K562 (cell line): ENCODE results near the gene DNAJC13. TPM values are rescaled to one million over a fixed set of nuclear protein-coding genes. Genes with fewer than 3 reads are reported as not detected.

ENCODE experiments used
- ATAC-seq: fragments of 200-7000 bp; cut with Tn5 transposase; 3 replicates; pipeline ENCODE4 v1.9.1; 2020; ENCODE audit warnings: moderate library complexity
- BruUV-seq: library from RNA; stranded (reverse); fragments of 400-500 nt; replicated peaks from 2 replicates; lab custom pipeline; 2021; lab: Mats Ljungman, UMichigan
- CTCF ChIA-PET: fragments of 300-600 bp; formaldehyde crosslinking; extraction: SDS; loops from one replicate; lab custom pipeline; 2021; ENCODE audit warnings: low intra/inter-chr PET ratio; lab: Yijun Ruan, JAX
- POLR2A ChIA-PET: fragments of 300-600, 350-650 bp; sonication (Branson Sonifier 250); formaldehyde crosslinking; extraction: SDS; loops from one replicate; lab custom pipeline; 2021; ENCODE audit warnings: antibody characterized with exemption, inconsistent platforms; lab: Yijun Ruan, JAX
- DNase-seq, 4 experiments: peaks; one replicate each; pipeline versions ENCODE4 v3.0.0 to v3.0.0-alpha.2; 2011 to 2018; ENCODE audit warnings: low spot score in 3 of 4, mixed read lengths in 3 of 4; ENCODE audit errors: extremely low read depth in 1 of 4
- FAIRE-seq: peaks from 2 replicates; lab custom pipeline; 2011; peaks lifted over from hg19 to GRCh38; lab: Jason Lieb, UNC
- H2AFZ ChIP-seq: 2 replicates; pipeline ENCODE4 v1.6.0; 2011; ENCODE audit warnings: low read depth, low read length, control low read depth, inconsistent platforms
- H3K27ac ChIP-seq: fragments of 200-600 bp; 3 replicates; pipeline ENCODE4 v1.8.0; 2011; ENCODE audit warnings: low read depth, mild to moderate bottlenecking, control low read depth, inconsistent platforms, low read length, moderate library complexity, mixed read lengths; ENCODE audit errors: extremely low read depth
- H3K27me3 ChIP-seq, 2 experiments: fragments of 300-600 bp in 1 of 2; 2 replicates in 1 of 2; 3 replicates in 1 of 2; pipeline versions ENCODE4 v1.6.0 to v1.8.0; 2011; ENCODE audit warnings: inconsistent platforms in 2 of 2, low read length in 2 of 2, mild to moderate bottlenecking in 1 of 2, mixed read lengths in 1 of 2, moderate library complexity in 1 of 2; ENCODE audit not compliant: control insufficient read depth in 2 of 2, insufficient read depth in 2 of 2
- H3K36me3 ChIP-seq: fragments of 300-600 bp; 3 replicates; pipeline ENCODE4 v1.8.0; 2011; ENCODE audit warnings: mild to moderate bottlenecking, low read length, inconsistent platforms; ENCODE audit not compliant: control insufficient read depth, insufficient read depth
- H3K4me1 ChIP-seq, 2 experiments: fragments of 200-600 bp in 1 of 2; replicated peaks in 1 of 2; 2 replicates in 1 of 2; 3 replicates in 1 of 2; pipeline versions ENCODE4 v1.5.1 to v1.8.0; 2011; ENCODE audit warnings: inconsistent platforms in 2 of 2, low read length in 2 of 2, mild to moderate bottlenecking in 1 of 2, mixed read lengths in 1 of 2, moderate library complexity in 1 of 2; ENCODE audit not compliant: control insufficient read depth in 2 of 2, insufficient read depth in 2 of 2
- H3K4me2 ChIP-seq: 2 replicates; pipeline ENCODE4 v1.6.1; 2011; ENCODE audit warnings: low read length, control low read depth, inconsistent platforms, mixed read lengths; ENCODE audit not compliant: insufficient read depth
- H3K4me3 ChIP-seq: fragments of 200-600 bp; sonication (generic), shearing (Covaris generic); 2 replicates; pipeline ENCODE4 v1.5.1; 2016; ENCODE audit warnings: control low read depth, inconsistent platforms
- H3K79me2 ChIP-seq: fragments of 200-600 bp; 3 replicates; pipeline ENCODE4 v1.8.0; 2011; ENCODE audit warnings: low read length, inconsistent platforms; ENCODE audit not compliant: control insufficient read depth, insufficient read depth
- H3K9ac ChIP-seq, 2 experiments: 2 replicates each; pipeline versions ENCODE4 v1.6.0 to v1.6.1; 2011; ENCODE audit warnings: low read depth in 2 of 2, low read length in 2 of 2, control low read depth in 1 of 2, inconsistent platforms in 1 of 2, mild to moderate bottlenecking in 1 of 2, mixed read lengths in 1 of 2; ENCODE audit not compliant: insufficient read depth in 1 of 2
- H3K9me1 ChIP-seq: one replicate; pipeline ENCODE4 v1.6.0; 2011; ENCODE audit warnings: inconsistent platforms, mild to moderate bottlenecking, low read length, moderate library complexity; ENCODE audit not compliant: control insufficient read depth, insufficient read depth
- H3K9me3 ChIP-seq: replicated peaks from 2 replicates; pipeline ENCODE4 v1.5.1; 2011; ENCODE audit warnings: low read depth, low read length, inconsistent platforms; ENCODE audit not compliant: control insufficient read depth, insufficient read depth
- H4K20me1 ChIP-seq: replicated peaks from 2 replicates; pipeline ENCODE4 v1.6.1; 2011; ENCODE audit warnings: low read length, inconsistent platforms, mixed read lengths; ENCODE audit not compliant: control insufficient read depth, insufficient read depth
- BRF1 ChIP-seq: IDR thresholded peaks from 3 replicates; pipeline ENCODE4 v1.6.1; 2011; ENCODE audit warnings: borderline replicate concordance, mild to moderate bottlenecking; ENCODE audit not compliant: insufficient read length; ENCODE audit errors: extremely low read depth
- CBX8 ChIP-seq: fragments of 200-600 bp; sonication (generic); IDR thresholded peaks from 2 replicates; pipeline ENCODE4 v1.6.1; 2012; ENCODE audit warnings: borderline replicate concordance, mixed run types, low read depth, mild to moderate bottlenecking, moderate library complexity, mixed read lengths, low read length, control low read depth, inconsistent platforms; ENCODE audit not compliant: poor library complexity, severe bottlenecking; ENCODE audit errors: extremely low read depth
- CCAR2 ChIP-seq: fragments of 200-400 bp; formaldehyde crosslinking; IDR thresholded peaks from 2 replicates; pipeline ENCODE4 v1.6.1; 2017; ENCODE audit warnings: mild to moderate bottlenecking, low read depth, low read length
- MCM7 ChIP-seq, 2 experiments: fragments of 450-650 bp; IDR thresholded peaks; 2 replicates each; pipeline ENCODE4 v1.6.1; 2016 to 2018
- NR2C2 ChIP-seq, 2 experiments: fragments of 200-800 bp in 1 of 2; sonication (Bioruptor generic) in 1 of 2; sonication (generic) in 1 of 2; formaldehyde crosslinking in 1 of 2; IDR thresholded peaks; 2 replicates each; pipeline versions ENCODE4 v1.6.1 to v1.8.0; 2016 to 2022; ENCODE audit warnings: mild to moderate bottlenecking in 1 of 2, missing compliant biosample characterization in 1 of 2, missing genetic modification characterization in 1 of 2, missing genetic modification reagents in 1 of 2
- POLR2B ChIP-seq: fragments of 450-650 bp; IDR thresholded peaks from 2 replicates; pipeline ENCODE4 v1.6.1; 2018; ENCODE audit warnings: low read depth; ENCODE audit not compliant: partially characterized antibody
- RBFOX2 ChIP-seq: fragments of 200-400 bp; formaldehyde crosslinking; IDR thresholded peaks from 2 replicates; pipeline ENCODE4 v1.6.1; 2017; ENCODE audit warnings: low read depth, mild to moderate bottlenecking, low read length, moderate library complexity
- SAP30 ChIP-seq: fragments of 200-600 bp; sonication (generic); IDR thresholded peaks from 2 replicates; pipeline ENCODE4 v1.6.1; 2012; ENCODE audit warnings: borderline replicate concordance, low read depth, mild to moderate bottlenecking, moderate library complexity, low read length, control low read depth, inconsistent platforms; ENCODE audit not compliant: insufficient read depth, poor library complexity, severe bottlenecking
- UBTF ChIP-seq, 2 experiments: IDR thresholded peaks; 2 replicates each; pipeline ENCODE4 v1.6.1; 2012; ENCODE audit warnings: improper control_type of control experiment in 2 of 2, low read depth in 2 of 2, low read length in 2 of 2, borderline replicate concordance in 1 of 2
- ZKSCAN8 ChIP-seq: fragments of 200-800 bp; sonication (Bioruptor generic); IDR thresholded peaks from 2 replicates; pipeline ENCODE4 v1.6.1; 2016; ENCODE audit warnings: missing genetic modification characterization, missing compliant biosample characterization
- ZNF124 ChIP-seq: sonication (generic); formaldehyde crosslinking; IDR thresholded peaks from 2 replicates; pipeline ENCODE4 v1.8.1; 2022; ENCODE audit warnings: missing genetic modification reagents
- ZNF140 ChIP-seq: fragments of 250-450 bp; sonication (Bioruptor Pico); IDR thresholded peaks from 2 replicates; pipeline ENCODE4 v1.8.0; 2021; ENCODE audit warnings: moderate library complexity, mild to moderate bottlenecking, inconsistent platforms
- ZNF583 ChIP-seq: fragments of 250-450 bp; sonication (Bioruptor Pico); IDR thresholded peaks from 2 replicates; pipeline ENCODE4 v1.4.0; 2020
- WGBS: fragments of 100-300 bp; shearing (Covaris generic); methylation state at CpG from one replicate; pipeline ENCODE4 v1.1.6; 2016; ENCODE audit warnings: low coverage, mixed read lengths; ENCODE audit not compliant: insufficient coverage; ENCODE audit errors: missing lambda C conversion rate; 5-methylcytosine and 5-hydroxymethylcytosine counted together
- in situ Hi-C: fragments of 300-500 bp; cut with MboI; formaldehyde crosslinking; loops from 4 replicates; pipeline ENCODE4 v1.15.0; 2018; ENCODE audit warnings: inconsistent platforms, mixed read lengths
- intact Hi-C: fragments of 100-400 bp; cut with micrococcal nuclease; formaldehyde crosslinking; loops from 2 replicates; pipeline ENCODE4 v1.14.2; 2022
- polyA plus RNA-seq, 8 experiments: library from polyadenylated mRNA; depleted of rRNA in 4 of 8; stranded (reverse) in 5 of 8; unstranded in 3 of 8; fragments of >200 nt; fragmentation: Nextera tagmentation in 2 of 8; fragmentation: Illumina TruSeq in 1 of 8; extraction: Ambion mirVana in 2 of 8; extraction: Trizol in 1 of 8; gene quantifications; 2 replicates each; pipeline versions ENCODE4 v1.2.1 to v1.2.3, GENCODE V29; 2011 to 2014; ENCODE audit warnings: inconsistent platforms in 1 of 8, missing spikeins in 1 of 8
- total RNA-seq, 7 experiments: library from RNA; depleted of rRNA in 6 of 7; stranded (reverse); fragments of >200 nt in 6 of 7; fragmentation: Illumina TruSeq in 2 of 7; extraction: Trizol in 2 of 7; gene quantifications; 2 replicates each; pipeline versions ENCODE4 v1.2.1 to v1.2.3, GENCODE V29; 2011 to 2021; ENCODE audit warnings: low replicate concordance in 1 of 7
- TF ChIP-seq, protein P1 (sequence below): fragments of 450-650 bp; IDR thresholded peaks from 2 replicates; pipeline ENCODE4 v1.7.1; 2018; ENCODE audit warnings: mild to moderate bottlenecking, low read depth; ENCODE audit not compliant: partially characterized antibody
- TF ChIP-seq, protein P2 (sequence below): fragments of 250-450 bp; sonication (Bioruptor Pico); IDR thresholded peaks from 2 replicates; pipeline ENCODE4 v1.4.0; 2020

DNAJC13 gene
- total and polyA plus RNA-seq, 9 of the 15 experiments (the other 6 are each of a cell fraction or from before 2014, with no cell fraction given) = 2.9 to 17.1 (median 10.2) TPM

GRCh38 chr3:132382267-132382666 lies 35.0 kb upstream of the DNAJC13 start:
- H3K4me1 ChIP-seq = no peaks in the 10 kb centered on the region
- BruUV-seq = no TSS peak
- H3K27me3 ChIP-seq = peaks cover 0 to 4% of the 10 kb centered on the region in 2 experiments; a peak in 2 of 5 replicates
- H4K20me1 ChIP-seq = no peaks in the 10 kb centered on the region
- in situ Hi-C loops = loop anchor here (25.0 kb wide), 1 partner anchor 595 kb away; no protein-coding TSS in a partner anchor
- H2AFZ ChIP-seq = no peak overlapping the region
- no peak for DNase-seq
- H3K9me1 ChIP-seq = no peaks in the 10 kb centered on the region
- H3K36me3 ChIP-seq = no peaks in the 10 kb centered on the region
- no peak overlapping the region for H3K9ac ChIP-seq
- no peaks in the 10 kb centered on the region for H3K9me3 ChIP-seq
- no peak for ATAC-seq
- intact Hi-C loops = no loop called here
- no peak for FAIRE-seq
- H3K79me2 ChIP-seq = no peaks in the 10 kb centered on the region
- H3K4me2 ChIP-seq = no peak overlapping the region
- no peak overlapping the region for H3K4me3 ChIP-seq
- POLR2A ChIA-PET = interaction anchor here (0.6 kb wide), 1 partner anchor 22 kb away, joined by 3 read pairs; no protein-coding TSS in a partner anchor
- CTCF ChIA-PET = interaction anchor here (0.6 kb wide), 1 partner anchor 18 kb away, joined by 3 read pairs; no protein-coding TSS in a partner anchor
- H3K27ac ChIP-seq = no peak overlapping the region
- WGBS = 0% methylated on average over 4 of the region's 4 CpGs
- TF ChIP-seq CBX8 (no peak), CCAR2 (no peak), UBTF (IDR thresholded peaks at IDR 0.05; ENCODE audit: borderline replicate concordance in 1 of 2, low read depth in 2 of 2, low read length in 2 of 2) (no peak), RBFOX2 (no peak), NR2C2 (CRISPR knock-in tag; IDR thresholded peaks at IDR 0.05) (no peak), NR2C2 (tag; IDR thresholded peaks at IDR 0.05) (no peak), BRF1 (no peak), ZNF583 (no peak), POLR2B (no peak), MCM7 (IDR thresholded peaks at IDR 0.05) (no peak), ZNF140 (no peak), SAP30 (no peak), ZNF124 (CRISPR knock-in tag) (no peak), ZKSCAN8 (CRISPR knock-in tag) (no peak)
- TF ChIP-seq, protein P1, sequence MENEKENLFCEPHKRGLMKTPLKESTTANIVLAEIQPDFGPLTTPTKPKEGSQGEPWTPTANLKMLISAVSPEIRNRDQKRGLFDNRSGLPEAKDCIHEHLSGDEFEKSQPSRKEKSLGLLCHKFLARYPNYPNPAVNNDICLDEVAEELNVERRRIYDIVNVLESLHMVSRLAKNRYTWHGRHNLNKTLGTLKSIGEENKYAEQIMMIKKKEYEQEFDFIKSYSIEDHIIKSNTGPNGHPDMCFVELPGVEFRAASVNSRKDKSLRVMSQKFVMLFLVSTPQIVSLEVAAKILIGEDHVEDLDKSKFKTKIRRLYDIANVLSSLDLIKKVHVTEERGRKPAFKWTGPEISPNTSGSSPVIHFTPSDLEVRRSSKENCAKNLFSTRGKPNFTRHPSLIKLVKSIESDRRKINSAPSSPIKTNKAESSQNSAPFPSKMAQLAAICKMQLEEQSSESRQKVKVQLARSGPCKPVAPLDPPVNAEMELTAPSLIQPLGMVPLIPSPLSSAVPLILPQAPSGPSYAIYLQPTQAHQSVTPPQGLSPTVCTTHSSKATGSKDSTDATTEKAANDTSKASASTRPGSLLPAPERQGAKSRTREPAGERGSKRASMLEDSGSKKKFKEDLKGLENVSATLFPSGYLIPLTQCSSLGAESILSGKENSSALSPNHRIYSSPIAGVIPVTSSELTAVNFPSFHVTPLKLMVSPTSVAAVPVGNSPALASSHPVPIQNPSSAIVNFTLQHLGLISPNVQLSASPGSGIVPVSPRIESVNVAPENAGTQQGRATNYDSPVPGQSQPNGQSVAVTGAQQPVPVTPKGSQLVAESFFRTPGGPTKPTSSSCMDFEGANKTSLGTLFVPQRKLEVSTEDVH = no peak
- TF ChIP-seq, protein P2, sequence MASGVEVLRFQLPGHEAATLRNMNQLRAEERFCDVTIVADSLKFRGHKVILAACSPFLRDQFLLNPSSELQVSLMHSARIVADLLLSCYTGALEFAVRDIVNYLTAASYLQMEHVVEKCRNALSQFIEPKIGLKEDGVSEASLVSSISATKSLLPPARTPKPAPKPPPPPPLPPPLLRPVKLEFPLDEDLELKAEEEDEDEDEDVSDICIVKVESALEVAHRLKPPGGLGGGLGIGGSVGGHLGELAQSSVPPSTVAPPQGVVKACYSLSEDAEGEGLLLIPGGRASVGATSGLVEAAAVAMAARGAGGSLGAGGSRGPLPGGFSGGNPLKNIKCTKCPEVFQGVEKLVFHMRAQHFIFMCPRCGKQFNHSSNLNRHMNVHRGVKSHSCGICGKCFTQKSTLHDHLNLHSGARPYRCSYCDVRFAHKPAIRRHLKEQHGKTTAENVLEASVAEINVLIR = no peak
